Measurements from ENCODE around the gene PNMA1. TPM values are rescaled to one million over a fixed set of nuclear protein-coding genes. Genes with fewer than 3 reads are reported as not detected.

Gene PNMA1
- polyA plus RNA-seq, 12 donors: 22.0 to 33.8 (median 25.9) TPM; not detected in 1

DNA sequence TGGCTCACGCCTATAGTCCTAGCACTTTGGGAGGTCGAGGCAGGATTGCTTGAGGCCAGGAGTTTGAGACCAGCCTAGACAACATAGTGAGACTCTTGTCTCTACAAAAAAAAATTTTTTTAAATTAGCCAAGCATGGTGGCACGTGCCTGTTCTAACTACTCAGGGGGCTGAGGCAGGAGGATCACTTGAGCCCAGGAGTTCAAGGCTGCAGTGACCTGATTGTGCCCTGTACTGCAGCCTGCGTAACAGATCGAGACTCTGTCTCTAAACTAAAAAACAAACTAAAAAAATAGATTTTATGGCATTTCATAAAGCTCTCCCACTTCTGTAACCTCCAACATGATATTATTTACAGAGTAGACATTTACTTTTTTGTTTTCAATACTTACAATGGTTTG, 29.6 kb downstream of the PNMA1 start:
- DNase-seq: no peak

DNA sequence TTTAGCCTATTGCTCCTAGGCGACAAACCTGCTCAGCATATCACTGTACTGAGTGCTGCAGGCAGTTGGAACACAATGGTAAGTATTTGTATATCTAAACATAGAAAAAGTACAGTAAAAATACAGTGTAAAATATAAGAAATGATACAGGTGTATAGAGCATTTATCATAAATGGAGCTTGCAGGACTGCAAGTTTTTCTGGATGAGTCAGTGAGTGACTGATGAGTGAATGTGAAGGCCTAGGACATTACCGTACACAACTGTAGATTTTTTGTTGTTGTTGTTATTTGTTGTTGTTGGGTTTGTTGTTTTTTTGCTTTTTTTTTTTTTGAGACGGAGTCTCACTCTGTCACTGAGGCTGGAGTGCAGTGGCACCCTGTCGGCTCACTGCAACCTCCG, 33.4 kb downstream of the PNMA1 start:
- DNase-seq: no peak

DNA sequence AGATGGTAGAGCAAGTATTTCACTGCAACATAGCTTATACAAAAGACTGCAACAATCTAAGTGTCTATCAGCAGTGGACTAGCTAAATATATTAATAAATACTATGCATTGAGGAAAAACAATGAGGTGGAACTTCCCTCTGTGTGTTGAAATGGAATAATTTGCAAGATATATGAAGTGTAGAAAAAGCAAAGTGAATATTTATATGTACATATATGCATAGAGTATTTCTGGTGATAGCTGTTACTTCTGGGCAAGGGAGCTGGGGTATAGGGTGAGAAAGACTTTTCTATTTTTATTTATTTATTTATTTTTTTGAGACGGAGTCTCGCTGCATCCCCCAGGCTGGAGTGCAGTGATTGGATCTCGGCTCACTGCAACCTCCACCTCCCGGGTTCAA, 35.5 kb downstream of the PNMA1 start:
- DNase-seq: no peak

DNA sequence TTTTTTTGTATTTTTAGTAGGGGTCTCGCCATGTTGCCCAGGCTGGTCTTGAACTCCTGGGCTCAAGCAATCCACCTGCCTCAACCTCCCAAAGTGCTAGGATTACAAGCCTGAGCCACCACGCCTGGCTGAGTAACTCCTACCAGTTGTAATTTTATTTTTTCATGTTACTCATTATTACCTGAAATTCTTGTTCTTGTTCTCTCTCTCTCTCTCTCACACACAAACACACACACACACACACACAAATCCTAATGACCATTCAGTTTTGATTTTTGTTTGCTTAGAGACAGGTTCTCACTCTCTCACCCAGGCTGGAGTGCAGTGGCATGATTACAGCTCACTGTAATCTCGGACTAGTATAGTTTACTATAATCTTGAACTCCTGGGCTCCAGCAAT, 39.2 kb downstream of the PNMA1 start:
- DNase-seq: no peak

DNA sequence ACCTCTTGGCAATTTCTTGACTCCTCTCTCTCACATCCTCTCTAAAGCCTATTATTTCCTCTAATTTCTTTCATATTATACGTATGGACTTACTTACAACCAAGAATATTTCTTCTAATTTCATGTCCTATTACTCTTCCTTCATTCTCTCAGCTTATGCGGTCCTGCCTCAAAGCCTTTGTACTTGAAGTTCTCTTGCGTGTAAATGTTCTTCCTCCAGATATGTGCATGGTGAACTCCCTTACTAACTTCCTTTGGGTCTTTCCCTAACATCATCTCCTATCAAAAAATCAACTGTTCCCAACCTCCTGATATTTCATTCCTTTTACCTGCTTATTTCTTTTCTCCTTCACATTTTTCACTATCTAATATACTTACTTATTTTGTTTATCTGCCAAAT, 46.3 kb downstream of the PNMA1 start:
- no peak for DNase-seq

DNA sequence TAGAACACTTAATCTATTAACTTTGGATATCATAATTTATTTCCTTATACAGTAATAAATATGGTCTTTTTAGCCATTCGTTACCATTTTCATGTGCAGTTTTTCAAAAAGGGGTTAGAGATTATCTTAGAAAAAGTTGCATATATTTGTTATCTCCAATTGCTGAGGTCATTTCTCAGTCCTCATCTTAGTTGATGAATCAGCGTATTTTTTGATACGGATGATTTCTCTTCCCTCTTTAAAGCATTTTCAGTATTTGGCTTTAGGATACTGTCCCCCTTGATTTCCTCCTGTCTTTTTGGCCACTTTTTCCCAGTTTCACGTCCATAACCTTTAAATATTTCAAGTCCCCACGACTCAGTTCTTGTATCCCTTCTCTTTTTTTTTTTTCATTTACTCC, 47.6 kb downstream of the PNMA1 start:
- DNase-seq: no peak

DNA sequence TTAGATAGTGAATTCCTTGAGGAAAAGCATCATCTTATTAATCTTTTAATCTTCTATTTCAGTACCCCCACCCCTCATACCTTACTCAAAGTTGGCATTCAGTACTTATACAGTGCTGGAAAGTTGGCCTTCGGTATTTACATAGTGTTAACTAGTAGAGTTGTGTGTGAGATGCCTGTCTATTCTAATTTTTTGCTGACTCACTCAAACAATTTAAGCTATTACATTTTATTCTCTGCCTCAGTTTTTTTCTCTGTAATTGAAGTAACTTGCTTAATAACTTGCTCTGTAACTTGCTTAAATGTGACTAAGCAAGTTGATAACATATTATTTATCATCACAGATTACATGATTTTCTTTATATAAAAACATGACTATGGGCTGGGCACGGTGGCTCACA, 49.1 kb downstream of the PNMA1 start:
- no peak for DNase-seq

DNA sequence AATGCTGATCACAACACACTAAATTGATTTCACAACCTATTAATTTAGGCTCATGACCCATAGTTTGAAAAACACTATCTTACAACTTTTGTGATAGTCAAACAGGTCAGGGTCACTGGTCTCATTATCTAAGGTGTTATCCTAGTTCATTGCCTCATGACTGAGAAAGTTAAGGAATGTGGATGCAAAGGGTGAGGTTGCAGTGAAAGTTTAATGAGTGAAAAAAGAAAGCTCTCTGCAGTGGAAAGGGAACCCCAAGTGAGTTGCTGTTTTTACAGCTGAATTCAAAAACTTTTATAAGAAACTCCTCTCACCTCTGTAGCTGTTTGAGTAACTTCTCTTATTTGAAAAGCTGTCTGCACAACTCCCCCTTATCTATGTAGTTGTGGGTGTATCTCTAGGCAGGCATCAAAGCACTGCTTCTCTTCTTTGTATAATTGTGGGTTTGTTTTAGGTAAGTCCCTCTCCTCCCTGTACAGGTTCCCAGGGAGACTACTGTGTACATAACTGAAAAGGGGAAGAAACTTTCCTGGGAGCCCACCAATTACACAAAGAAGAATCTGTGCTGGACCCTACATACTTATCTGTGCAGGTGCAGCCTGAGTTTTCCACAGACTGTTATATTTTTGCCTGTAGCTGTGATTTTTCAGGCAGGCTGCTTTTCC, 50.5 kb downstream of the PNMA1 start:
- DNase-seq: no peak

DNA sequence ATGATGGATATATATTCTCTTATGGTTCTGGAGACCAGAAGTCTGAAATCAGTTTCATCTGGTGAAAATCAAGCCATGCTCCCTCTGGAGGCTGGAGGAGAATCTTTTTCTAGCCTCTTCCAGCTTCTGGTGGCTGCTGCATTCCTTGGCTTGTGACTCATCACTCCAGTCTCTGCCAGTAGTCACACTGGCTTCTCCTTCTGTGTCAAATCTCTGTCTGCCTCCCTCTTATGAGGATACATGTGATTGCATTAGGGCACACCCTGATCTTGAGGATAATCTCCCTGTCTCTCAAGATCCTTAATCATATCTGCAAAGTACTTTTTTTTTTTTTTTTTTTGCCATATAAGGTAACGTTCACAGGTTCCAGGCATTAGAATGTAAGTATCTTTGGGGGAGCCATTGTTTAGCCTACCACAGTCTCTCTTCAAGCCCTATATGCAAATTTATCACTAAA, 51.7 kb downstream of the PNMA1 start:
- DNase-seq: no peak

DNA sequence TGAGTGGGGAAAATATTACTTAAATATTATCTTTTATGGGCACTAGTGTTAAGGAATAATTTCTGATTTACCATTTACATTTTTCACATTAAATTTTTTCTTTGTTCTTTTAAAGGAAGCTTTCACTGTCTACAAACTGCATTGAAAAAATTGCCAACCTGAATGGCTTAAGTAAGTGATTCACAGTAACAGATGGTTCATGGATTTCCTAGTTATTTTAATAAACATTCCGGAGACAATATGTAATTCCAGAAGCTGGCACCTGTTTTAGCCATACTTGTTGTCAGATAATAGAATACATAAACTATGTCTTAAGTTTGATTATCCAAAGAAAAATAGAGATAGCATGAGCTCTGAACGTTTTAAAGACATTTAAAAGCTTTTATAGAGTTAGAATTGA, 52.3 kb downstream of the PNMA1 start:
- DNase-seq: no peak

Other genes with a start within 250 kb of the PNMA1 start
- 1 to 10 TPM in 11 of 12 donors, not detected in 1; 3.9 to 8.9 (median 5.9) TPM for gene RIOX1, start 223.5 kb downstream of the PNMA1 start, polyA plus RNA-seq (ENCODE audit: insufficient read length in 12 of 12)
- 1 to 10 TPM in 10 of 12 donors, not detected in 2; 1.2 to 7.1 (median 2.6) TPM for gene ACOT1, start 177.2 kb downstream of the PNMA1 start, polyA plus RNA-seq (ENCODE audit: insufficient read length in 12 of 12)
- 1 to 10 TPM in 5 of 12 donors, under 1 TPM in 5, not detected in 2; 0.30 to 2.6 (median 1.0) TPM for gene HEATR4, start 155.4 kb downstream of the PNMA1 start, polyA plus RNA-seq (ENCODE audit: insufficient read length in 12 of 12)
- 10 to 100 TPM in 11 of 12 donors, not detected in 1; 14.3 to 34.2 (median 26.3) TPM for gene ACOT2, start 145.2 kb downstream of the PNMA1 start, polyA plus RNA-seq (ENCODE audit: insufficient read length in 12 of 12)
- under 1 TPM in 10 of 12 donors, not detected in 2; 0.16 to 0.51 (median 0.33) TPM for gene ACOT4, start 122.5 kb downstream of the PNMA1 start, polyA plus RNA-seq (ENCODE audit: insufficient read length in 12 of 12)
- under 1 TPM in 1 of 12 donors, not detected in 11; 0.19 TPM for gene ACOT6, start 101.9 kb downstream of the PNMA1 start, polyA plus RNA-seq (ENCODE audit: insufficient read length in 12 of 12)
- gene DNAL1, start 69.4 kb downstream of the PNMA1 start, polyA plus RNA-seq (ENCODE audit: insufficient read length in 12 of 12): 10 to 100 TPM in 5 of 12 donors, 1 to 10 TPM in 6, not detected in 1; 7.5 to 13.1 (median 9.2) TPM
- 10 to 100 TPM in 5 of 12 donors, 1 to 10 TPM in 6, not detected in 1; 3.9 to 15.9 (median 9.6) TPM for gene PTGR2, start 137.4 kb upstream of the PNMA1 start, polyA plus RNA-seq (ENCODE audit: insufficient read length in 12 of 12)
- gene ZNF410, start 172.5 kb upstream of the PNMA1 start, polyA plus RNA-seq (ENCODE audit: insufficient read length in 12 of 12): 10 to 100 TPM in 11 of 12 donors, not detected in 1; 25.2 to 39.4 (median 34.6) TPM
- gene FAM161B, start 235.7 kb upstream of the PNMA1 start, polyA plus RNA-seq (ENCODE audit: insufficient read length in 12 of 12): 10 to 100 TPM in 2 of 12 donors, 1 to 10 TPM in 9, not detected in 1; 6.4 to 26.3 (median 9.0) TPM
- 10 to 100 TPM in 11 of 12 donors, not detected in 1; 24.1 to 50.1 (median 44.3) TPM for gene COQ6, start 235.9 kb upstream of the PNMA1 start, polyA plus RNA-seq (ENCODE audit: insufficient read length in 12 of 12)

Measured in muscle of arm (tissue), 12 donors.